Iris pigment epithelial cell (primary cell): ENCODE results near the gene OR2D3.
A peak's percentile ranks its signal among the peaks of the same experiment; 100 is the strongest.
"Not testable (repeated sequence)": the region's sequence is repeated elsewhere in the genome, so short reads cannot be mapped to it uniquely, and the experiment has no call there.

Experiments used
- DNase-seq: peaks from one replicate; pipeline ENCODE4 v3.0.0-alpha.2; 2011; ENCODE audit warnings: low read depth

Gene OR2D3

DNA sequence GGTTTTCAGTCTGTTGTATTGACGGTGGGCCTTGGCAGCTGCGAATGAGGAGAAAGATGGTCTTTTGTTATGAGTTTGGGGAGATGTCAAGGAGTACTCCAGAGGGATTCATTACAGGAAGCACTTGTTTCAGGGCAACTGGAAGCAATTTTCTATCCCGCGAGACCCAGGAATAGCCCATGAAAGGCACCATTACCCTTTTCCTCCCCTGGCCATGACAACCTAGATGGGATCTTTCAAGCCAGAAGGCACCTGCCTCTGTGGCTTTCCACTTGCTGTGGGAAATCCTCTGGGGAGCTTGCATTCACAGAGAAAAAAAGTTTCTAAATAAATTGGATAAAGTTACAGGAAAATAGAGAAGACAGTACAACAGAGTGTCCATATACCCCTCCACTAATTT lies 8.1 kb downstream of the OR2D3 start:
- DNase-seq, result no peak

DNA sequence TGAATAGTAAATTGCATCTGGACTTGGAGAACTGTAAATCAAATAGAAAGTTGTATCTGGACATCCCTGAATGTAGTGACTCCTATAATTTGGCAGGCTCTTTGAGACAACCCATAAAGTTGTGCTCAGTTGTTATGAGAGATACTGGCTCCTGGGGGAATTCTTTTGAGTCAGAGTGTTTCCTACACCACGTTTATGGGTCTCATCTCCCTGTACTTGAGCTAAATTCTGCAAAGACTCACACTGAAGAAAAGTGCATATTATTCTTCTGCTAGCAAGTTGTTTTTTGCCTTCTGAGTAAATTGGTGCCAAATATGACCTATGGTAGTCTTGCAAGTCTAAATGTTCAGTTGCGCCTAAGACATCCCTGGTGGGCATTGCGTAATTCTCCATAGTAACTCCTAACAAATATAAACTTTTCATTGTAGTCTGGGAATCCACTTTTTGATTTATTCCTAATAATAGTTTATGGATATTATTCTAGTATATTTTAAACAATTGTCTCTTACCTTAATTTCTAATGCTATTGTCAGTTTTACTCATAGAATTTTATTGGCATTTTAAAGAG lies 10.4 kb downstream of the OR2D3 start:
- DNase-seq, result peak; percentile 14

DNA sequence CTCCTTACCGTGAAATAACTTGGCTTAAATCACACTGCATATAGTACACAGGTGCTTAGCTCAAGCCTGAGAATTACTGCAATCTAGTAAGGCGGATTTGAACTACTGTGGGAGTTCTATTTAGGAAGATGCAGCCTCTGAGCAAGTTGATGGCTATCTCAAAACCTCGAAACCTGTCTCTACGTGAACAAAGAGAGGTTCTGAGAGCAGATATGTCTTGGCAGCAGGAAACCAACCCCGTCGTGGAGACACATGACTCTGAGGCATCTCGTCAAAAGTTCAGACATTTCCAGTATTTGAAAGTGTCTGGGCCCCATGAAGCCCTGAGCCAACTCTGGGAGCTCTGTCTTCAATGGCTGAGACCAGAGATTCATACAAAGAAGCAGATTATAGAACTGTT lies 11.3 kb downstream of the OR2D3 start:
- DNase-seq, result no peak

DNA sequence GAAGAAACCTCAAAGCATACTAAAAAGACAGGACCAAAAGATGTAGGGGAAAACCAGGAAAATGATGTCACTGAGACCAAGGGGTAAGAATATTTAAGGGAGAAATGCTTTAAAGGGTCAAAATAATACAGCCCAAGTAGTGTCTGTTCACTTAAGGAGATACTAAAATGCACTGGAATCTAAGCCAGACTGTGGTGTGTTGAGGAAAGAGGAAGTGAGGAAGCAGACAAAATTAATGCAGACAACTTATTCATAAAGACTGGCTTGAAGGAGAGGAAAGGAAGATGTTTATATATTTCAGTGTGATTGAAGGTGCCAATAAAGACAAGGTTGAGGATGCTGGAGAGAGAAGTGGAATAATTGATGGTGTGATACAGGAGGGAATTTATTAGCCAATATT lies 21.2 kb downstream of the OR2D3 start:
- DNase-seq, result no peak

DNA sequence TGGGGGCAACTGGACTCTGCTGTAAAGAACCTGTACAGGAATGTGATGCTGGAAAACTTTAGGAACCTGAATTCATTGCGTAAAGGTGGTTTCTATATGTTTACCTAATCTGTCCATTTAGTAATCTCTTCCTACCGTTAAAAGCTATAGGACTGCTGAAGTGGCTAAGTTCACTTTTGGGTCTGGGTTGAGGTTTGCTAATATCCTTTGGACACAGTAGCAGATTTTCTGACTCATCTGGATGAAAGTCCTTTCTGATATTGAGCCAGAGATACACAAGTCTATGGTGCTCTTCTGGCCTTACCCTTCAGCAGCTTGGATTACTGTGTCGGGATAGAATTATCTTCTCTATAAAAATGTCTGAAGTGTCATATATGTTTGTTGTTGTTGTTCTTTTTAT lies 22.3 kb downstream of the OR2D3 start:
- peak; percentile 49 for DNase-seq

DNA sequence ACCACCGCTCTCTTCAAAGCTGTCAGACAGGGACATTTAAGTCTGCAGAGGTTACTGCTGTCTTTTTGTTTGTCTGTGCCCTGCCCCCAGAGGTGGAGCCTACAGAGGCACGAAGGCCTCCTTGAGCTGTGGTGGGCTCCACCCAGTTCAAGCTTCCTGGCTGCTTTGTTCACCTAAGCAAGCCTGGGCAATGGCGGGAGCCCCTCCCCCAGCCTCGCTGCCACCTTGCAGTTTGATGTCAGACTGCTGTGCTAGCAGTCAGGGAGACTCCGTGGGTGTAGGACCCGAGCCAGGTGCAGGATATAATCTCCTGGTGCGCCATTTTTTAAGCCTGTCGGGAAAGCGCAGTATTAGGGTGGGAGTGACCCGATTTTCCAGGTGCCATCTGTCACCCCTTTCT lies 33.4 kb downstream of the OR2D3 start:
- DNase-seq, result not testable (repeated sequence)

DNA sequence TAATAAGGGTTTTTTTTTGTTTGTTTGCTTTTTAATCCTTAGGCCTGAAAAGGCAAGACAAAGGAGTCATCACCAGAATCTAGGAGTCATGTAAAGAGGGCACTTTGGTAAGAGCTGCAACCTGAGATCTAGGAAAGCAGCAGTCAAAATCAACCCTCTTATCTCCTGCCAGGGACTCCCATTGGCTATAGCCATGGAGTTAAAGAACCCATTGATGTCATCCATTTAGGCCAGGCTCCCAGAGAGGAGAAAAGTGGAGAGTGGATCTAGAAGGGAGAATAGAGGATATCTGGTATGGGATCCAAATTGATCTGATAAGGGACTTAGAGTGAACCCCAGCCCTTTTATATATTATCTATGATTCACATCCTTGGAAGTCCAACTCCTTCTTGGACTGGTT lies 41.3 kb downstream of the OR2D3 start:
- no peak for DNase-seq

DNA sequence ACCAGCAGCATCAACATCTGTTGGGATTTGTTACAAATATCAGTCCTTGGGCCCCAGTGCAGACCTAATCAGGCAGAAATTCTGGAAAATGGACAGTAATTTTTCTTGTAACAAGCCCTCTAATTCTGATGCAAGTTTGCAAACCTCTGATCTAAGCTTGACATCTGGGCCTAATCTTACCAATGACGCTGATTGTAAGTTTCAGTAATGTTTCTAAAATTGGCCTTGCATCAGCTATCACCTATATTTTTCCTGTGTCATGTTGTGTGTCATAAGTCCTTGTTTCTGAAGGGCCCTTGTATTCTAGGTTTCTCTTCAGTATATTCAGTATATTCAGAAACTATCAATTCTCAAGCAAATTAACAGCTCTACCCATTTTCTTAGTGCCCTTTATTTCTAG lies 41.9 kb downstream of the OR2D3 start:
- no peak for DNase-seq

DNA sequence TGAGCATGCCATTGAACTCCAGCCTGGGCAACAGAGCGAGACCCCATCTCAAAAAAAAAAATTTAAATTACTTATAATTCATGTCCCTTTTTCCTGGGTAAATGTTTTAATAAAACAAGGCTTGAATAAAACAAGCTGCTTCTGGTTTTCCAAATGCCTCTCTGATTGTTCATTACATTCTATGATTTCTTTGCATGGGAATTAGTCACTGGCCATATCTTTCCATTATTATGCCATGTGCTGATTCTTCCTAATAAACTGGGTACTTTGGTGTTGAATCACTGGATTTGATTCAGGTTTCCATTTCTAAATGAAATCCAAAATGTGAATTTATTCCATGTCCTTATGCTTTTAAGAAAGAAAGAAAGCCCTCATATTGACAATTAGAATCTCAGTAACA lies 48.0 kb downstream of the OR2D3 start:
- DNase-seq, result peak; percentile 70

DNA sequence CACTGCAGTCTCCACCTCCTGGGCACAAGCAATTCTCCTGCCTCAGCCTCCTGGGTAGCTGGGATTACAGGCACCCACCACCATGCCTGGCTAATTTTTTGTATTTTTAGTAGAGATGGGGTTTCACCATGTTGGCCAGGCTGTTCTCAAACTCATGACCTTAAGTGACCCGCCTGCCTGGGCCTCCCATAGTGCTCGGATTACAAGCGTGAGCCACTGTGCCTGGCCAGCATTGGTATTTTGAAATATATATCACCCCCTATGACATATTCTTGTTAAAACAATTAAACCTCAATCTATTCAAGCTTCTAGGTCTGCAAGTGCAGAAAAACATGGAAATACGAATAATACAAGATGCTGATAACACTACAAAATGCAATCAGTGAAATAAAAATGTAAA lies 49.1 kb downstream of the OR2D3 start:
- DNase-seq, result peak; percentile 63
